CD14-positive monocyte (primary cell): ENCODE measurements around the gene GRIA3. TPM values are rescaled to one million over a fixed set of nuclear protein-coding genes. Genes with fewer than 3 reads are reported as not detected.

ENCODE experiments used
- DNase-seq, 3 donors: peaks; one replicate each; pipeline ENCODE4 v3.0.0-alpha.2; 2011 to 2022
- H2AFZ ChIP-seq: 2 replicates; pipeline ENCODE4 v1.6.0; 2012; ENCODE audit warnings: mild to moderate bottlenecking, low read depth, low read length, inconsistent platforms; ENCODE audit not compliant: insufficient read depth, poor library complexity, severe bottlenecking
- H3K27ac ChIP-seq, 2 donors: 1 replicate in 1 of 2; 2 replicates in 1 of 2; pipeline ENCODE4 v1.5.1; 2012 to 2013; ENCODE audit warnings: low read length in 2 of 2, control low read depth in 1 of 2, inconsistent platforms in 1 of 2, low read depth in 1 of 2, mild to moderate bottlenecking in 1 of 2
- H3K27me3 ChIP-seq, 2 donors: one replicate each; pipeline versions ENCODE4 v1.6.0 to v1.6.1; 2011 to 2013; ENCODE audit warnings: low read length in 2 of 2; ENCODE audit not compliant: control insufficient read depth in 2 of 2, insufficient read depth in 2 of 2
- H3K36me3 ChIP-seq, 2 donors: replicated peaks in 1 of 2; 1 replicate in 1 of 2; 2 replicates in 1 of 2; pipeline versions ENCODE4 v1.5.1 to v1.6.1; 2012 to 2013; ENCODE audit warnings: low read length in 2 of 2, control low read depth in 1 of 2, inconsistent platforms in 1 of 2, mild to moderate bottlenecking in 1 of 2; ENCODE audit not compliant: insufficient read depth in 2 of 2, control insufficient read depth in 1 of 2
- H3K4me1 ChIP-seq, 2 donors: 1 replicate in 1 of 2; 2 replicates in 1 of 2; pipeline versions ENCODE4 v1.5.1 to v1.6.1; 2012 to 2013; ENCODE audit warnings: low read length in 2 of 2, control low read depth in 1 of 2, inconsistent platforms in 1 of 2, mild to moderate bottlenecking in 1 of 2, moderate library complexity in 1 of 2; ENCODE audit not compliant: insufficient read depth in 2 of 2, control insufficient read depth in 1 of 2
- H3K4me2 ChIP-seq: replicated peaks from 2 replicates; pipeline ENCODE3; 2012; ENCODE audit warnings: low read length, moderate library complexity, mild to moderate bottlenecking; ENCODE audit not compliant: poor library complexity, severe bottlenecking; ENCODE audit errors: extremely low read depth
- H3K4me3 ChIP-seq, 3 experiments: fragments of 200-600 bp in 1 of 3; sonication (generic) in 1 of 3; replicated peaks in 1 of 3; 1 replicate in 2 of 3; 2 replicates in 1 of 3; pipeline ENCODE4 v1.5.1; 2011 to 2013; ENCODE audit warnings: low read length in 3 of 3, mild to moderate bottlenecking in 3 of 3, control low read depth in 2 of 3, low read depth in 2 of 3, inconsistent platforms in 1 of 3, moderate library complexity in 1 of 3
- H3K79me2 ChIP-seq: 2 replicates; pipeline ENCODE4 v1.6.0; 2012; ENCODE audit warnings: mild to moderate bottlenecking, control low read depth, inconsistent platforms, low read length, moderate library complexity; ENCODE audit not compliant: insufficient read depth
- H3K9ac ChIP-seq: 2 replicates; pipeline ENCODE4 v1.6.0; 2017; ENCODE audit warnings: low read length, mild to moderate bottlenecking; ENCODE audit not compliant: insufficient read depth, poor library complexity, severe bottlenecking
- H3K9me3 ChIP-seq, 2 donors: replicated peaks in 1 of 2; 1 replicate in 1 of 2; 2 replicates in 1 of 2; pipeline versions ENCODE4 v1.5.1 to v1.6.1; 2012 to 2013; ENCODE audit warnings: low read length in 2 of 2, control low read depth in 1 of 2; ENCODE audit not compliant: control insufficient read depth in 1 of 2, insufficient read depth in 1 of 2
- H4K20me1 ChIP-seq: 2 replicates; pipeline ENCODE4 v1.6.0; 2012; ENCODE audit warnings: mild to moderate bottlenecking, low read length, control low read depth, moderate library complexity; ENCODE audit not compliant: insufficient read depth
- H3K27ac Mint-ChIP-seq, 7 donors: one replicate each; pipeline ENCODE4 v1.8.0; 2020; ENCODE audit warnings: mild to moderate bottlenecking in 7 of 7, mixed read lengths in 7 of 7, moderate library complexity in 6 of 7, inconsistent platforms in 2 of 7
- H3K27me3 Mint-ChIP-seq, 3 donors: one replicate each; pipeline ENCODE4 v1.8.0; 2021 to 2022; ENCODE audit warnings: low read depth in 3 of 3, mild to moderate bottlenecking in 3 of 3, mixed read lengths in 3 of 3, moderate library complexity in 3 of 3, inconsistent platforms in 1 of 3
- H3K36me3 Mint-ChIP-seq, 2 donors: one replicate each; pipeline ENCODE4 v1.8.0; 2020; ENCODE audit warnings: mixed read lengths in 2 of 2, inconsistent platforms in 1 of 2, mild to moderate bottlenecking in 1 of 2
- H3K4me1 Mint-ChIP-seq: one replicate; pipeline ENCODE4 v1.8.0; 2020; ENCODE audit warnings: mild to moderate bottlenecking, mixed read lengths
- H3K4me3 Mint-ChIP-seq, 2 donors: one replicate each; pipeline ENCODE4 v1.8.0; 2020; ENCODE audit warnings: mild to moderate bottlenecking in 2 of 2, mixed read lengths in 2 of 2, moderate library complexity in 1 of 2
- H3K9me3 Mint-ChIP-seq, 7 donors: one replicate each; pipeline ENCODE4 v1.8.0; 2020 to 2022; ENCODE audit warnings: mixed read lengths in 7 of 7, mild to moderate bottlenecking in 6 of 7, moderate library complexity in 6 of 7, inconsistent platforms in 2 of 7
- WGBS: methylation state at CpG from one replicate; pipeline ENCODE4 v1.1.5; 2013; ENCODE audit warnings: missing lambda C conversion rate; ENCODE audit not compliant: insufficient coverage; 5-methylcytosine and 5-hydroxymethylcytosine counted together
- intact Hi-C, 2 donors: fragments of 100-400 bp; cut with micrococcal nuclease; formaldehyde crosslinking; loops; one replicate each; pipeline versions ENCODE4 v1.15.0 to v1.15.1; 2023
- polyA plus RNA-seq, 3 donors: library from polyadenylated mRNA; depleted of rRNA in 1 of 3; unstranded in 2 of 3; stranded (reverse) in 1 of 3; fragments of 300-500 nt in 2 of 3; fragments of >200 nt in 1 of 3; fragmentation: Illumina TruSeq in 2 of 3; gene quantifications; 1 replicate in 2 of 3; 2 replicates in 1 of 3; pipeline ENCODE4 v1.2.3, GENCODE V29; 2012 to 2021
- TF ChIP-seq, protein P1 (sequence below): fragments of 200-600 bp; IDR thresholded peaks from one replicate; pipeline ENCODE4 v1.8.0; 2022; ENCODE audit warnings: antibody characterized with exemption, mild to moderate bottlenecking

The GRIA3 gene
- polyA plus RNA-seq, 3 donors, result not detected

DNA sequence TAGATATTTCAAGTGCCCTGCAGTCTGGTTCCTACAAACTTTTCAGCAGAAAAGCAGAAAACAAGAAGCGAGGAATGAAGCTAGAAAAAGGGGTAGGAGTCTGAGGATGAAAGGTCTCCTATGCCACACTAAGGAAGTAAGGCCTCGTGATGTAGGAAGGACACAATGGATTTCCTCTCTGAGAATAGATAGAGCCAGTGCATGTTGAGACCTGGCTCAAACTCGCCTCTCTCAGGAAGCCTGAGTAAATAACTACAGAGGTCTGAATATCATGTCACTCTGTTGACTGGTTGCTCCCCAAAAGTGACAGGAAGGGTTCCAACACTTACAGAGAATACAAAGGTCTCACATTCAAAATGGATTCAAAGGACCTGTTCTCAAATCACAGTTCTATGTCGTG lies 93.3 kb downstream of the GRIA3 start:
- peaks cover 0 to 4% (median 2%) of the 10 kb centered on the region in 3 donors for H3K27me3 Mint-ChIP-seq
- no peaks in the 10 kb centered on the region for H3K4me1 Mint-ChIP-seq
- no peak for DNase-seq

DNA sequence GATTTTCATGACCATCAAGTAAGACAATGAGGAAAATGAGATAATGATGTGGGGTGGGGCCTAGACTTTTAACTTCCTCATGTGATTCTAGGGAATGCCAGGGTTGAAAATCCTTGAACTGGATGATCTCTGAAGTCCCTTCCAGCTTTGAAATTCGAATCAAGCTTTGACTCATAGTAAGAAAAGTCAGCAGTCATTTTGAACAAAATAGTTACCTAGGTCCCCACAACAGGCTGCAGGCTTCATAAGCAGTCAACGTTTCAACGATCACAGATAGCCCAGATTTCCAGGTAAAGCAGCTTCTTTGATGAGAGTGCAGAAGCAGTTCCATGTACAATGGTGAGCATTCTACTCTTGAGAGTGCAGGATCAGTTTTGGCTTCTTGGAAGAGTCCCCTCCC lies 93.7 kb downstream of the GRIA3 start:
- no CpG with 5 or more reads among the region's 3 CpGs for WGBS
- Mint-ChIP-seq H3K27ac (no peak overlapping the region), H3K36me3 (no peaks in the 10 kb centered on the region), H3K9me3 (peaks cover 0 to 2% (median 0%) of the 10 kb centered on the region in 7 donors), H3K4me1 (no peaks in the 10 kb centered on the region), H3K27me3 (peaks cover 0 to 4% (median 2%) of the 10 kb centered on the region in 3 donors), H3K4me3 (no peak overlapping the region)
- Histone ChIP-seq H4K20me1 (no peaks in the 10 kb centered on the region), H3K9ac (no peak overlapping the region), H3K79me2 (no peaks in the 10 kb centered on the region), H3K4me1 (no peaks in the 10 kb centered on the region), H3K9me3 (no peaks in the 10 kb centered on the region), H3K27ac (no peak overlapping the region), H3K4me3 (no peak overlapping the region), H3K4me2 (no peak overlapping the region), H3K36me3 (no peaks in the 10 kb centered on the region), H2AFZ (no peak overlapping the region), H3K27me3 (no peaks in the 10 kb centered on the region)
- TF ChIP-seq, protein P1, sequence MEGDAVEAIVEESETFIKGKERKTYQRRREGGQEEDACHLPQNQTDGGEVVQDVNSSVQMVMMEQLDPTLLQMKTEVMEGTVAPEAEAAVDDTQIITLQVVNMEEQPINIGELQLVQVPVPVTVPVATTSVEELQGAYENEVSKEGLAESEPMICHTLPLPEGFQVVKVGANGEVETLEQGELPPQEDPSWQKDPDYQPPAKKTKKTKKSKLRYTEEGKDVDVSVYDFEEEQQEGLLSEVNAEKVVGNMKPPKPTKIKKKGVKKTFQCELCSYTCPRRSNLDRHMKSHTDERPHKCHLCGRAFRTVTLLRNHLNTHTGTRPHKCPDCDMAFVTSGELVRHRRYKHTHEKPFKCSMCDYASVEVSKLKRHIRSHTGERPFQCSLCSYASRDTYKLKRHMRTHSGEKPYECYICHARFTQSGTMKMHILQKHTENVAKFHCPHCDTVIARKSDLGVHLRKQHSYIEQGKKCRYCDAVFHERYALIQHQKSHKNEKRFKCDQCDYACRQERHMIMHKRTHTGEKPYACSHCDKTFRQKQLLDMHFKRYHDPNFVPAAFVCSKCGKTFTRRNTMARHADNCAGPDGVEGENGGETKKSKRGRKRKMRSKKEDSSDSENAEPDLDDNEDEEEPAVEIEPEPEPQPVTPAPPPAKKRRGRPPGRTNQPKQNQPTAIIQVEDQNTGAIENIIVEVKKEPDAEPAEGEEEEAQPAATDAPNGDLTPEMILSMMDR, result no peak
- intact Hi-C loops, result no loop called here
- no peak for DNase-seq

More for the DNA sequence above, 93.3 kb downstream of the GRIA3 start:
- no peaks in the 10 kb centered on the region for H3K36me3 Mint-ChIP-seq
- Histone ChIP-seq H3K4me2 (no peak overlapping the region), H3K4me3 (no peak overlapping the region), H3K27me3 (no peaks in the 10 kb centered on the region), H3K36me3 (no peaks in the 10 kb centered on the region), H3K9me3 (no peaks in the 10 kb centered on the region), H2AFZ (no peak overlapping the region), H3K4me1 (no peaks in the 10 kb centered on the region), H4K20me1 (no peaks in the 10 kb centered on the region), H3K27ac (no peak overlapping the region), H3K79me2 (no peaks in the 10 kb centered on the region), H3K9ac (no peak overlapping the region)
- no peak overlapping the region for H3K27ac Mint-ChIP-seq
- H3K9me3 Mint-ChIP-seq, result peaks cover 0 to 1% (median 0%) of the 10 kb centered on the region in 7 donors
- intact Hi-C loops, result no loop called here
- no peak overlapping the region for H3K4me3 Mint-ChIP-seq
- no CpG with 5 or more reads among the region's 4 CpGs for WGBS
- TF ChIP-seq, protein P1, result no peak
